IMR-90 (cell line): Measurements from ENCODE around the gene SLC9A9.

Source experiments
- BHLHE40 ChIP-seq: fragments of 150-350 bp; IDR thresholded peaks from 2 replicates; pipeline ENCODE4 v1.6.1; 2016; ENCODE audit warnings: mild to moderate bottlenecking, low read depth, low read length
- CEBPB ChIP-seq: IDR thresholded peaks from 2 replicates; pipeline ENCODE4 v1.6.1; 2012; ENCODE audit warnings: low read depth, low read length, improper control_type of control experiment
- CHD1 ChIP-seq: IDR thresholded peaks from 2 replicates; pipeline ENCODE4 v1.6.1; 2012; ENCODE audit warnings: low read depth, low read length, improper control_type of control experiment
- CTCF ChIP-seq: conservative IDR thresholded peaks from 2 replicates; pipeline ENCODE4 v1.5.1; 2012; ENCODE audit warnings: mild to moderate bottlenecking, low read depth, low read length, improper control_type of control experiment
- ELK1 ChIP-seq: fragments of 150-350 bp; IDR thresholded peaks from 2 replicates; pipeline ENCODE4 v1.6.1; 2016; ENCODE audit warnings: low read depth, mild to moderate bottlenecking, low read length, moderate library complexity, borderline replicate concordance
- FOS ChIP-seq: fragments of 150-350 bp; IDR thresholded peaks from 2 replicates; pipeline ENCODE4 v1.6.1; 2016; ENCODE audit warnings: low read depth, low read length
- MAFK ChIP-seq: IDR thresholded peaks from 2 replicates; pipeline ENCODE4 v1.6.1; 2012; ENCODE audit warnings: low read depth, low read length, improper control_type of control experiment
- MAZ ChIP-seq: IDR thresholded peaks from 2 replicates; pipeline ENCODE4 v1.6.1; 2012; ENCODE audit warnings: low read depth, mild to moderate bottlenecking, low read length, improper control_type of control experiment, moderate library complexity, borderline replicate concordance
- MXI1 ChIP-seq: IDR thresholded peaks from 2 replicates; pipeline ENCODE4 v1.6.1; 2012; ENCODE audit warnings: low read depth, mild to moderate bottlenecking, low read length, moderate library complexity, borderline replicate concordance
- POLR2A ChIP-seq: IDR thresholded peaks from 2 replicates; pipeline ENCODE4 v1.6.1; 2012; ENCODE audit warnings: mild to moderate bottlenecking, low read depth, low read length
- RAD21 ChIP-seq: IDR thresholded peaks from 2 replicates; pipeline ENCODE4 v1.6.1; 2012; ENCODE audit warnings: low read length, improper control_type of control experiment
- RCOR1 ChIP-seq: IDR thresholded peaks from 2 replicates; pipeline ENCODE4 v1.6.1; 2012; ENCODE audit warnings: mild to moderate bottlenecking, low read length, improper control_type of control experiment; ENCODE audit not compliant: insufficient replicate concordance
- RFX5 ChIP-seq: IDR thresholded peaks from 2 replicates; pipeline ENCODE4 v1.8.0; 2012; ENCODE audit warnings: low read depth, mild to moderate bottlenecking, low read length, moderate library complexity
- USF2 ChIP-seq: fragments of 150-350 bp; IDR thresholded peaks from 2 replicates; pipeline ENCODE4 v1.6.1; 2017; ENCODE audit warnings: mild to moderate bottlenecking, antibody characterized with exemption, low read length, low read depth

- no peak for TF ChIP-seq RAD21
- TF ChIP-seq CTCF = no peak
- TF ChIP-seq MAZ = no peak
- no peak for TF ChIP-seq MAFK
- no peak for TF ChIP-seq CHD1
- TF ChIP-seq POLR2A = no peak
- no peak for TF ChIP-seq RFX5
- no peak for TF ChIP-seq RCOR1
- TF ChIP-seq CEBPB = no peak
- no peak for TF ChIP-seq USF2
- no peak for TF ChIP-seq MXI1
- no peak for TF ChIP-seq BHLHE40
- no peak for TF ChIP-seq FOS
- no peak for TF ChIP-seq ELK1
These were observed 317.2 kb downstream of the SLC9A9 start for GRCh38 chr3:143531101-143531500.
